GM12874 (cell line): ENCODE data around the gene CRIM1.
A peak's percentile ranks its signal among the peaks of the same experiment; 100 is the strongest.

ENCODE experiments used
- TF ChIP-seq, protein P1 (sequence below): IDR thresholded peaks from 2 replicates; pipeline ENCODE4 v1.5.1; 2011; ENCODE audit warnings: low read depth, mild to moderate bottlenecking, control low read depth, low read length, moderate library complexity; ENCODE audit not compliant: insufficient read depth

CRIM1 gene

DNA sequence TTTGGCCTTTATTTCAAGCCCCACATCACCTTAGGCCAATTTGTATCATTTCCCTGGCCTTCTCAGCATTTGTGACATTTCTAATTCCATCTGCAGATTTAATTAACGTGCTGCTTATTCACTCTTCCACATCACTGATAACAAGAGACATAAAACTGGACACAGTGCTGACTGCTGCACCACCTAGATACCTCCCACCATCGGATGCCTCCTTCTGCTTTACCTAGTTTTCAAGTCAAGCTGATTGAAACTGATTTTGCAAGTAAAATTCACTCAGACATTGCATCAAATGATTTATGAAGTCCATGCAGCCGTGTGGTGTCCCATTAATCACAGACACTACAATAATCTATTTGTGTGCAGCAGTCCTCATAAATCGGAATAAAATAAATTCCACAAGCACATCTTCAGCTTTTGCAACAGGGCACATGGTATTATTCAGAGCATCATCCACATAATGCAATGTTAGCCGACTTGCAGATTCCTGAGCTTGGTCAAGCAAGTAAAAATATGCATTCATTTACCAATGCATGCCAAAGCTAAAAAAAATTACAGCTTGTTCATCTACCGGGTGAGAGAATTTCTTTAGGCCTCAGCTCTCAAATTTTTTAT lies 15.9 kb upstream of the CRIM1 start:
- TF ChIP-seq, protein P1, sequence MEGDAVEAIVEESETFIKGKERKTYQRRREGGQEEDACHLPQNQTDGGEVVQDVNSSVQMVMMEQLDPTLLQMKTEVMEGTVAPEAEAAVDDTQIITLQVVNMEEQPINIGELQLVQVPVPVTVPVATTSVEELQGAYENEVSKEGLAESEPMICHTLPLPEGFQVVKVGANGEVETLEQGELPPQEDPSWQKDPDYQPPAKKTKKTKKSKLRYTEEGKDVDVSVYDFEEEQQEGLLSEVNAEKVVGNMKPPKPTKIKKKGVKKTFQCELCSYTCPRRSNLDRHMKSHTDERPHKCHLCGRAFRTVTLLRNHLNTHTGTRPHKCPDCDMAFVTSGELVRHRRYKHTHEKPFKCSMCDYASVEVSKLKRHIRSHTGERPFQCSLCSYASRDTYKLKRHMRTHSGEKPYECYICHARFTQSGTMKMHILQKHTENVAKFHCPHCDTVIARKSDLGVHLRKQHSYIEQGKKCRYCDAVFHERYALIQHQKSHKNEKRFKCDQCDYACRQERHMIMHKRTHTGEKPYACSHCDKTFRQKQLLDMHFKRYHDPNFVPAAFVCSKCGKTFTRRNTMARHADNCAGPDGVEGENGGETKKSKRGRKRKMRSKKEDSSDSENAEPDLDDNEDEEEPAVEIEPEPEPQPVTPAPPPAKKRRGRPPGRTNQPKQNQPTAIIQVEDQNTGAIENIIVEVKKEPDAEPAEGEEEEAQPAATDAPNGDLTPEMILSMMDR = no peak

DNA sequence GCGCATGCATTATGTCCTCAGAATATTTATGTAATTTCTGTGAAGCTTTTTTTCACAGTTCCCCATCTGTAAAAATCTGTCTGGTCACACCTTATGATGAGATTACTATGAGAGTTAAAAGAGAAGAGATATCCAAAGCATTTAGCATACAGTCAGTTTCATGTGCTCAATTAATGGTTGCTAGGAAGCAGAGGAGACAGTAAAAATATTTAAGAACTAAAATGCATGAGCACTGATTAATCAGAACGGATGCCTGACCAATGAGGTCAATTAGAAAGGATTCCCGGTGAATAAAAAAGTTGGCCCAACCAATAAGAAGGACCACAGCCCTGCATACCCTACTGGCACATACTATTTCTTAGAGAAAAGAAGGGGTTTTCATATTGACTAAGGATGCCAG lies 12.0 kb upstream of the CRIM1 start:
- TF ChIP-seq, protein P1 = no peak

GRCh38 chr2:36348721-36349120 lies 6.9 kb upstream of the CRIM1 start:
- TF ChIP-seq, protein P1 = no peak

DNA sequence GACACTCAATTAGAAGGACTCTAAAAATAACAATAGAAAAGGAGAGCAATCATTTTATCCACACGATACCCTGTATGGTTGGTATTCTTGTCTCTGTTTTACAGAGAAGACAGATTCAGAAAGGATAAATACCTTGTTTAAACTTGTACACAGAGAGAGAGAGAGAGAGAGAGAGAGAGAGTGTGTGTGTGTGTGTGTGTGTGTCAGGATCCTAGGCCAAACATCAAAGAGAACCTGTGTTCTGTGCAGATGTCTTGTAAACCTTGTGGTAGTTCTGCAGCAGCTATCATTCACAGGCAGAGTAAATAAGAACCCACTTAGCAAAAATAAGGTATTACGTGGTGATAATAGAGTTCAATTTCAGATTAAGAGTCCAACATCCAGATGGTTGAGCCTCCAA lies 4.3 kb upstream of the CRIM1 start:
- TF ChIP-seq, protein P1 = no peak

DNA sequence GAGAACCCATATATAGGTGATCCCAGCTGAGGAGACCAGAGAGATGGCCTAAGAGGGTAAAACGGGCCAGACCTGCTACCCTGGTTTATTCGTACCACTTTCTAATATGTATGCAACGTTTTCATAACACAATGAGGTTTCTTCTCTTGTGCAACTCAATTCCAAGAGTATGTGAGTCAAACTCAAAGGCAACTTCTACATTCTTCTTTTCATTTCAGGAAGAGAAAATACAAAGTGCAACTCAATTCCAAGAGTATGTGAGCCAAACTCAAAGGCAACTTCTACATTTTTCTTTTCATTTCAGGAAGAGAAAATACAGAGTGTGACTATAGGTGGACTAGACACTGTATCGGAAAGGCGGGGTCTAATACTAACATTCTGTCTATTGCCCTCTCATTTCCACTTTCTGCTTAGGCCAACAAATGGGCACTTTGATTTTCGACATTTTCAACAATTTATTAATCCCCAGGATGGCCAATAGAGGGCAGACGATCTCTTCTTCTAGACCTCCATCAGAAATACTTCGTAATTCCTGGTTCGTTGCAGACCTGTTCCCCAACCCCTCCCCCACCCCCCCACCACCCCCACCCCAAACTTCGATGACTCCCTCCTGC lies 3.7 kb upstream of the CRIM1 start:
- TF ChIP-seq, protein P1 = peak; percentile 44; the same call in 1 of the 2 replicates

DNA sequence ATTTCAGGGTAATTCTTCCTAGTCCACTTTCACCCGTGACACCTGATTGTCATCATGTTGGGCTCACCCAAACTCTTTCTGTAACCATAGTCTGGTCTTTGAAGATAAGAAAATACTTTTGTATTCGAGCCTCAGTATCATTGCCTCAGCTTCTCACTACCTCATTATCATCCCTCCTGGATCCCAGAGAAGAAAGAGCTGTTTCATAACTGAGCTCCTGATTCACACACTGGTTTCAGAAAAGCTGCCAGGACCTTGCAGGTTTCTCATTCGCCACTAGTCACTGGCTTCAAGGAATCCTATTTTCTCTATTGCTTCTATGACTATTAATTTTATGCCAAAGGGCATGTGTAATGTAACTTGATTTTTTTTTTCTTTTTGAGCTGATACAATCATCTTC lies 2.9 kb upstream of the CRIM1 start:
- TF ChIP-seq, protein P1 = no peak

GRCh38 chr2:36354811-36355150 lies 797 bp upstream of the CRIM1 start:
- TF ChIP-seq, protein P1 = no peak
